GM21529 (cell line): ENCODE results near the gene CMTM8.

ENCODE experiments used
- ATAC-seq: cut with Tn5 transposase; IDR thresholded peaks from one replicate; pipeline ENCODE4 v1.9.1; 2021; ENCODE audit not compliant: unreplicated experiment

Gene CMTM8

DNA sequence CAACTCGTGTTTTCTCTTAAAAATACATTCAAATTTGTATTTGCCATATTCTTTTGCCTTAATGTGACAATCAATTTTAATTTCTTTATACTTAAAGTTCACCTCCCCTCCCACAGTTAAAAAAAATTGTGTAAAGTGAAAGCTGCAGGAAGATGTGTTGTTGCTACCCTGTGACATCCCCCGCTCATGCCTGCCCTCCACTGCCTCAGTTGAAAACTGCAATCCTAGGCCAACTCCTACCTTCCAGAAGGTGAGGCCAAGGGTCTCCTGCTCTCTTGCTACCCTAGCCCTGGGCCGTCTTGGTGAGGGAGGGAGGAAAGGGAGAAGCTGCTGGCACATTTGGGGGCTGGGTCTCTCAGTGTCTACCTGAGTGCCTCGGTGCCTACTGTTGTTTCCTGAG is 96.2 kb downstream of the CMTM8 start:
- no peak for ATAC-seq

DNA sequence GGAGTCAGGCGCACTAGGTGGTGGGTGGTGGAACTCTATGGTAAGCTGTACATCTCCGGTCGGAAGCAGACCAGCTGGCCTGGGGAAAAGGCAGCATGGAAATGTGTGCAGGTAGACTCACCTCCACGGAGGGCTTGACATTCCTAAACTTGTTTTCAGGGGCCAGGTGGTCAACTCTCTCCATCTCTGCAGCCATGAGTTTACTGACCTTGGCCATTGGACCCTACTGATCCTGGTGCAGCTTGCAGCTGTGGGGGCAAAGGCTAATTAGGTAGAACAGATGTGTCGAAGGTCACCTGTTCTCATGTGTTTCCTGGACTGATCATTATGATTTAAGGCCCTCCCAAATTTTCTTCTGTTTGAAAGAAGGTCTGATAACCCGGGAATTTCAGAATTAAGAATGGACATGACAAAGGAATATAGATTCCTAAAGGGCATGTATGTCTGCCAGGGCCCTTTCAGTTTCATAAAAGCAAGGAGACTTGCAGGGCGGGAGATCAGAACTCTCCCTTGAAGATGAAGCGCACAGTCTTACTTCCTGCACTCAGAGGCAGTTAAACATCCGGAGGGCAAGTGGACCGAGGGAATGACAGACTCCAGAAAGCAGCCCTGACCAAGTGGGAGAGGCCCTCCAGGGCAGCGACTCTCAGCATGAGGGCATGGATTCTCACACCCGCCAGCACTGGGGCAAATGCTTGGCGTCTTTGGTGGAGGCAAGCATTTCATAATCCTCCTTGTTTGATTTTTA is 97.1 kb downstream of the CMTM8 start:
- no peak for ATAC-seq

DNA sequence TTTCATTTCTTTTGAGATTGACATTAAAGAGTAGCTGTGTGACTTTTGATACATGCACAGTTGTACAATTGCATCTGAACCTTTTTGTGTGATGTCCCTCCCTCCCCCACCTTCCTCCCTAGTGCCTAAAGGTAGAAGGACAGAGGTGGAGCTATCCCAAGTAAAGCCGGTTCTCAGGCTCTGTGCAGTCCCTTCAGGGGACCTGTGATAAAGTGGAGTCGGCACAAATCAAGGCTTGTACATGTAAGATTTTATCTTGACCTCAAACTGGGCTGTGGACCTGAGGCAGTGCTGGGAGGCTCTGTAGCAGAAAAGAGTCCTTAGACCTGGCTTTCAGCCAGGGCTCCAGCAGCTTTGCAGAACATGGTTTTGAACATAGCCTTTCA is 97.6 kb downstream of the CMTM8 start:
- no peak for ATAC-seq

DNA sequence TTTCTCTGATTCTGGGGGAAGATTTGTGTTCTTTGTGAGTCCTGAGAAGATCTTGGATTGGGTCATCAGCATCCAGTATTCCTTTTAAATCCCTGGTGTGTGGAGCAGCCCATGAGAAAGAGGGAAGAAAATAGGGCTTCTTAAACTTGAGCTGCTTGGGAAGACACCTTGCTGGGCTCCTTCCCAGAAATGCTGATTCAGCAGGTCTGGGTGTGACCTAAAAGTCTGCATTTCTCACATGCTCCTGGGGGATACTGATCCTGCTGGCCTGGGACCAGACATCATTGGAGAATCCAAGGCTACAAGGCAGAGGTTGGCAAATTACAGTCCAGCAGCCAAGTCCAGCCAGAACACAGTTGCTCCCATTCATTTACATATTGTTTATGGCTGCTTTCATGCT is 99.0 kb downstream of the CMTM8 start:
- ATAC-seq = no peak

DNA sequence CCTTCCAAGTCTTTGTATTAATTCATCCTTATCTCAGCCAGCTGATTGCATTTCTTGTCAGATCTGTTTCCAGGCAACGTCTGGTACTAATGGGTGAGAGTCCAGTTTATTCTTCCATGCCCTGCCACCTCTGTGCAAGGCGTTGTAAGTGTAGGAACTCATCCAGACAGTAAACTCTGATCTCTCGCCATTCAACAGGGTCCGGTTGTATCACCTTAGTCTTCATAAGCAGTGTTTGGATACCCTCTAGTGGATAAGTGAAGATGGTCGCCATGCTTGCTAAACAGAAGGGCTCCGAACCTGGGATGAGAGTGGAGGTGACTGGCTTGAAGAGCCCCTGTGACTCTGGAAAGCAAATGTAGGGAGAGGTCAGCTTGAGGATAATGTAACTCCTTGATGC is 101.6 kb downstream of the CMTM8 start:
- no peak for ATAC-seq

DNA sequence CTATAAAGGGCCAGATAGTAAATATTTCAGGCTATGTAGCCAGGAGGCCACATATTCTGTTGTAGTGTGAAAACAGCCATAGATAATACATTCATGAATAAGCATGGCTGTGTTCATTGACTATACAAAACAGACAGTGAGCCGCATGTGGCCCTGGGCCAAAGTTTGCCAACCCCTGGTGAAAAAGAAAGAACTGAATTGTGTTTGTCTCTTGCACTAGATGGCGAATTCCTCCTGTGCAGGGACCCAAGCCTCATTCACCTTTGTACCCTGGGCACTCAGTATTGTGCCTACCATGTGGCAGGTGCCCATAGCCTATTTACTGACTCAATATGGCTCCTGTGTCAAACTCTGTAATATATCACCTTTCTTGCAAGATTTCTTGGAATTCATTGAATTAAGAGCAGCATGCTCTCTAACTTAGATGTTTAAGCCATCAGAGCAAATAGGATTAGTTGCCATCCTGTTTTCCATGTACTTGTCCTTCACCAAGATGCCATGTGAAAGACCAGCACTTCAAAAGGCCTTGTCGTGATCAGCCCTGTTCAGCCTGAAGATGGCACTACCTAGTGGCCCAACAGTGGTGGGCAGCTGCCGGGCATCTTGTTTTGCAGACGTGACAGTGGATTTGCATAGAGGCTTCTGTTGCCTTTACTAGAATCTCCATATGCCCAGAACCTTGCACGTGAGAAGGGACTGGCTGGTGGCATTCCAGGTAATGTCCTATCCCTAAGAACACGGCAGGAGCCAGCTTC is 102.3 kb downstream of the CMTM8 start:
- ATAC-seq = no peak

DNA sequence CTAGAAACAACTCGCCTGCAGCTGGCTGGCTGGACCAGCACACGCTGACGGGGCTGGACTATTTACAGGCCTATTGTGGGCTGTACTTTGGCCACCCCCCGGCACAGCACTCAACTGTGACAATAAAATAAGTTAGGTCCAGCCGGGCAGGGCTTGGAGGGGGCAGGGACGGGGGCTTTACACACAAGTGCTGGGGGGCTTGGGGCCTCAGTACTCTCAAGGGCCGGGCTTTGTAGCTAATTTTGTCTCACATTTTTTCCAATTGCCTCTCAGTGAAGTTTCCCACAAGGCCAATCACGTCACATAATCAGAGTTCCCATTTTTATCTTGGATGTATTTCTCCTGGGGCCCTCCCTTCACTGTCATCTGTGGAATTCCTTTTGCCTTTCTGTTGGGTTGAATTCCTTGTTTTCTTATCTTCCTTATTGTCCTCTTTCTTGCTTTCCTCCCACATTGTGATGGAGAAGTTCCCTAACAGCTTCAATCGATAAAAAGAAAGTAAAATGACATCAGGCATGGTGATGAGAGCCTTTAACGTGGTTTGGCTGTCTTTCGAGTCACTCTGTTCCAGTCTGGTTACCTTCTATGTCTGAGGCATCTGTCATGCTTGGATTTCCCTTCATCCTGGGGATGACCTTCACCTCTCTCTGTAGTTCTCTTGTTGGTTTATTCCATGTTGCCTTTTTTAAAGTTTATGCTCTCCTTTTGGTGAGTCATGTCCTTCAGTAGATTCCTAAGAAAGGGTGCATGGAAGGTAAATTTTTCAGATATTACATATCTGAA is 109.1 kb downstream of the CMTM8 start:
- no peak for ATAC-seq

DNA sequence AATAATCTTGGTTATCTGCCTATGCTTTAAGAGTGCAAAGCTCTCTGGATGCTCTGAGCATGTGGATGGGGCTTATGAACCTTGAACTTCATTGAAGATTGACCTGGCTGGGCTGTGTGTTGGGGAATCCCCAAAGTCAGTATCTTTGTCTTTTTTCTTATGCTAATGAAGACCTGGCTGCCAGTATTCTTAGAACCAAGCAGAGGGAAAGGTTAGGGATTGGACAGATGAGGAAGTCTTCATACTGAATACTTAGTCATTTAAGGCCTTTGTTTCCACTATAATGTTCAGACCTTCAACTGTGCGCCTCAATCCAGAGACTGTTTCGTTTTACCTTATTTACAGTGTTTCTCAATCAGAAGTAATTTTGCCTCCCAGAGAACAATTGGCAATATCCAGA is 110.7 kb downstream of the CMTM8 start:
- no peak for ATAC-seq

DNA sequence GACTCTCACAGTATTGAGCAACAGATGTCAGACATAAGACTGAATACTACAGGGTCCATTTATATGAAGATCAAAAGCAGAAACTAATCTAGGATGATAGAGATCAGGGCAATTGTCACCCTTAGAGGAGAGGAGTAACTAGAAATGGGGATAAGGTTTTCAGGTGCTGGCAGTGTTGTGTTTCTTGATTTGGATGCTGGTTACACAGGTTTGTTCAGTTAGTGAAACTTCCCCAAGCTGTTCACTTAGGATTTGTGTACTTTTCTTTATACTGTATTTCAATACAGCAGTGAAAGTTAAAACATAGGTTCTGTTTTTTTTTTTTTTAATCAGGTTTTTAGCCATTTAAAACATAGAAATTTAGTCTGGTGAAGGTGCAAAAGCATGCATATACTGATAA is 114.1 kb downstream of the CMTM8 start:
- no peak for ATAC-seq

DNA sequence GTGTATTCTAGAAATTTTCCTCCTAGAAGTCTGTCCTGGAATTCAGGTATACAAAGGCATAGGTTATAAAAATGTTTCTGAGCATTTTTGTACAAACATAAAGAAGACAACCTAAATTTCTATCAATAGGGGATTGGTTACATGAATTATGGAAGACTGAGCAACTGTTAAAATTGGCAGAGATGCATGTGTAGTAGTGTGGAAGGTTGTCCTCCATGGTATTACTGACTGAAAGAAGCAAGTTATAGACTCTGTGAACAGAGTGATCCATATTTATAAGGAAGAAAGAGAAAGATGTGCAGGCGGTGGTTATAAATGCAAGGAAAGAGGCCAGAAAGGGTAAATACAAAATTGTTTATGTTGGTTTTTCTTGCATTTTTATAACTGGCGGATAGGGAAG is 114.9 kb downstream of the CMTM8 start:
- ATAC-seq = no peak

DNA sequence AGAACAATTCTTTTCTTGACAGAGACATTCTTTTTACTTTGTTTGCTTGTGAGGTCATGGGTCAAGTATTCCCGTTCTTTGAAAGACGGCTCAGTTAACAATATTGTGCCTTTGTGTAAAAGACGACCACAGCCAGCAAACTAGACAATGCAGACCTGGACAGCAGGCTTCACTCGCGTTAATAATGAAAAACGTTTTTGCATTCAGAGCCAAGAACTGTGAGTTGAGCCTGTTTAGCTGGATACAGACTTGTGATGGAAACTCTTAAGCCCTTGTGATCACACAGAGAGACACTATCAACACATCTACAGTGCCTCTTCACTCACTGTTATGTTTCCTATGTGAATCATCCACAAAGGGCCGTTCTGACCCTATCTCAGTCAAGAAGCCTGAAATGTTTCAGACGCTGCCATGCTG is 115.9 kb downstream of the CMTM8 start:
- no peak for ATAC-seq

DNA sequence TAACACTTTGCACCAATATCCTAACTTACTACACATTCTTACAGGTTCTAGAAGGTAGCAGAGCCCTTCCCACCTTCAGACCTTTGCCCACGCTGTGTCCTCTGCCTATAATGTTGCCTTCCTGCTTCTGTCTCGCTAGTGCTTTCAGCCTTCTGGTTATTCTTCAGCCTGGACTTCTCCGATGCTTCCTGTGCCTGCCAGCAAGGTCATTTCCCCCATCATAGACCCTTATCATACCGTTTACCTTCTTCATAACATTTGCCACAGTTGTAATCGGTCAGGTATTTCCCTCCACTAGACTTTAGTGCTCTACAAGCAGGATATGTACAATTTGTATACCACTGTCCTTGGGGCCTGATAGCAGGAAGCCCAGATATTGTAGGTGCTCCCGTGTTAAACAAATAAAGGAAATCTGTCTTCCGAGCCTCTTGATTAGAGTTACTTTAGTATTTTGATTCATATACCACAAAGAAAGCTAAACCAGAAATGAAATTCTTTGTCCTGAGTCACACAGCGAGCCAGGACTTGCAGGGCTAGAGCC is 117.3 kb downstream of the CMTM8 start:
- ATAC-seq = no peak

DNA sequence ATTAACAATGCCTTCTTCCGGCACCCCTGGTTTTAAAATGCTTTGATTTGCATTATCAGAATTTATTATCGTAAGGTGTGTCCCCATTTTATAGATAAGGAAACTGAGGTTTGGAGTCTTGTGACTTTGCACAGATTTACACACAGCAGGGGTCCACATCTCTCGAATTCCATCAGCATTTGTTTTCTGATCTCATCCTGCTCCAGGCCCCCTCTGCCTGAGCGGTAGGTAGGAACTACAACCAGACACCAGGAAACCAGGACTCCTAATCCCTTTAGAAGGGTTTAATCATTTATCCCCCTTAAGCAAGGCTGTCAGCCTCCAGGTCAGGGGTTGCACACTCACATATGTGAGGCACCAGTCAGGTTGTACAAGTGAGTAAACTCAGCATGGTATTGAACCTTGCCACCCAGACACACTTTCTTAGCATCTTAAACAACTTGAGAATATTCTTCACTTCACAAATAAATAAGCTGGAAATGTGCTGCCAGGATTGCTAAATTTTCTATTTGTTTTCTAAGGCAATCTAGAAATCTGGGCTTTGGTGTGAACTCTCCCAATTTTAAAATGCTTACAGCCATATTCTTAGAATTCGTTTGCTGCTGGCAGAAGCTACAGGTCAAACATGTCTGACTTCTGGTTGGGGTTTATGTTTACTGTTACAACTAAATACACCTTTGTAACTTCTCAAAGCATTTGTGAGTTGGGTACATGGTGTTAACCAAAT is 121.4 kb downstream of the CMTM8 start:
- no peak for ATAC-seq

DNA sequence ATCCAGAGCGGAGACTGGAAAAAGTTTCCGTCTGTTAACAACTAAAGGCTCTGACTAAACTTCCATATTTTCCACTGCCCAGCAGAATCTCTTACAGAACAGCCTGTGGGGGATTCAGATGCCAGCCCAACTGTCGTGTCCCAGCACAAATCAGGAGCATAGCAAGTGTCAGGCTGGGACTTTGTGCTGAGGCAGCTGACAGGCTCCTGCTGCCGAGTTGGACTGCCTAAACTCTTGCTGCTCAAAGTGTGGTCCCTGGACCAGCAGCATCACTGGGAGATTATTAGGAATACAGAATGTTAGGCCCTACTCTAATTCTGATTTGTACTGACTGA is 122.0 kb downstream of the CMTM8 start:
- ATAC-seq = no peak

DNA sequence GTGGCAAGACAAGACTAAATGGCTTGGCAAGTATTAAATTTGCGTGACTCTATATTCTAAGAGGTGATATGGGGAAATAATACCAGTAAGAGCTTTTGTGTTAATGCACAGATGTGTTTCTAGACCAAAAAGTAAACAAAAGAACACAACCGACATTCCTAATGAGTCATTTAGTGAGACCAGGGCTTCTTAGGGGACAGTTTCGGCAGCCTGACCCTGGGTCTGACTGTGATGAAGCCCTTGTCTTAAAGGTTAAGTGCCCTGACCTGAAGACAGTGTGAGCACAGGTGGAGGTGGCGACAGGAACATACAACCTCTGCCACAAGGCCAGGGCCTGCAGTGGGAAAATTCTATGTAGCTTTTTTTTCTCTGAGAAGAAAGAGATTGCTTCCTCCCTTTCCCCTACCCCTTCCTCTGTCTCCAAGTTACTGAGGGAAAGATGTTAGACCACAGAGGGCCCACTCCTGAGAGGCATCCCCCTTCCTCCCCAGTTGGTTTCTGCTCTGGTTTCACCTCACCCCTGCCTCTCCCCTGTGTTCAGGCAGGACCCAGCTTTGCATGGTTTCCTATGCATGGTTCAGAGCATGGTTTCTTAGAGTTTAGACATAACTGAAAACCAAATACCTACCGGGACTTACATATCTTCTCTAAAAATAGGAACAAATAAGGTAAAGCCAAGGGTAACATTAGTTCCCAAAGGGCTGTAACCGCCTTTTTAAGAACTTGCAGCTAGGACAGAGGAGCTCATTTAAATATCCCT is 128.3 kb downstream of the CMTM8 start:
- peak; percentile 65 for ATAC-seq

DNA sequence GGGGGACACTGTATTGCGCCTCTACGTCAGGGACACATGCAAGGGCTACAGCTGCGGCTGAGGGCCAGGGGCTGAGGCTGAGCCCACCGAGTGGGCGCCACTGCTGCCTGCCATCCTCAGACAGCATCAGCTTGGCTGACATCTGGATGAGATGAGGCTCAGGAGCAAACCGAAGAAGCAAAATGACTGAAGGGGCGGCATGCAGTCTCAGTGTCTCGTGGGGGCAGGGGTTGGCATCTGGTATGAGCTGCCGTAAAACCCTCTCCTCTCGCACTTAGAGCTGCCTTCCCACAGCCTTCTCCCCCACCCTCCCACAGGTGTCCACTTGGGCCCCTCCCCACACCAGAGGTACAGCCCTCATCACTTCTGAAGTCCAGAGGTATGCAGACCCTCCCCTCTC is 129.0 kb downstream of the CMTM8 start:
- no peak for ATAC-seq

DNA sequence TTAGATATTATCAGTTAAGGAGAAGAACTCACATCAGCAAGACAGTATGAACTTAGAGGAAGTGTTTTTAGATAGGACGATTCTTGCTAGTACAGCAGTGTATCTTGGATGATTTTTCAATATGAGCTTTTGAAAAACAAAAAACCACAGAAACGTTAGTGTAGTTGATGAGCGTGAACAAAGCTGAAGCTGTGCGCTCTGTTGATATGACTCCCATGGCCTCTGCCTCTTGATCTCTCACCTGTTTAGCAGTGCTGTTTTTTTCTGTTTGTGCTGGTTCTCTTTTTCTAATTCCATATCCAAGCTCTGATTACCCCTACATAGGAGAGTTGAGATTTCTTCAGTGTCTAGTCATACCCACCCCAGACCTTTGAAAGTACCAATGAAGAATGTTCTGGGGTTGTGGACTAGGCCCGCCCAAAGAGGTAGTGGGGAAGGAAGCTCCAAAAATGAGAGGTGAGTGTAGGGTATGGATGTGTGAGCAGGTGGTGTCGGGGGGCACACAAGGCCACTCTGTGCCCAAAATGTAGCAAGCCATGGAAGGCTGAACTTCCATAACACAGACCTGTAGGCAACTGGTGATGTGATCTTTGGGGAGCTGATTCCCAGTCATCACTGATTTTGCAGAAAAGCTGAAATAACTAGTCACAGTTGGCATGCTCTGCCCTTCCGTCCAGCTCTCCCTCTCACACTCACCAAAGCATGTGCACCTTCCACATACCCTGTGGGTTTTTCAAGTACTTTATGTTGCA is 133.2 kb downstream of the CMTM8 start:
- no peak for ATAC-seq

DNA sequence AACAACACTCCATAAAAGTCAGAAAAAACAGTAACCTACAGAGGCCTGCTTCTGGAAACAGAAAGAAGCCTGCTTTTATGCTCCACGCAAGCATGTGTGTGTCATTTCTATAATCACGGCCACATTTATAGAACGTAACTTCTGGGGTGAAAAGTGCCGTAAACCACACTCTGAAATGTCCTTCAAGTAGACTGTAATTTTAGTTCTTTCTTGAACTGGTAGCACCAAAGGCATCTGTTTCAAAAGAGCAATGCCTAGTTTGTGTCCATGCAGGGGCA is 133.7 kb downstream of the CMTM8 start:
- no peak for ATAC-seq

DNA sequence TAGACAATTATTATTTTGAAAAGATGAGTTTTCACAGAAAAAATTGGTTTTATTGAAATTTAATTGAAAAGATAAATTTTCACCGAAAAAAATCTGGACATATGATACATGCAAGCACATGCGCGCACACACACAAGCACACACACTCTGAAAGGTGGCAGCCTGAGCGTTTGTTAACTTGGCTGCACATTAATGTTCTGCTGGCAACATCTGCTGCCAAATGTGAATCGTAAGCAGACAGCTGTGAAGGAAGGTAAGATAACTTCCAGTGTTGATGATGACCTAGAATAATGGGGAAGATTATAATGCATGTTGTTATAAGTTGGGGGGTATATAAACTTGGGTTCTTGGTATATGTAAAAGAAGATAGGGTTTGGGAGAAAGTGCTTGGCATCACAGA is 134.8 kb downstream of the CMTM8 start:
- ATAC-seq = no peak

DNA sequence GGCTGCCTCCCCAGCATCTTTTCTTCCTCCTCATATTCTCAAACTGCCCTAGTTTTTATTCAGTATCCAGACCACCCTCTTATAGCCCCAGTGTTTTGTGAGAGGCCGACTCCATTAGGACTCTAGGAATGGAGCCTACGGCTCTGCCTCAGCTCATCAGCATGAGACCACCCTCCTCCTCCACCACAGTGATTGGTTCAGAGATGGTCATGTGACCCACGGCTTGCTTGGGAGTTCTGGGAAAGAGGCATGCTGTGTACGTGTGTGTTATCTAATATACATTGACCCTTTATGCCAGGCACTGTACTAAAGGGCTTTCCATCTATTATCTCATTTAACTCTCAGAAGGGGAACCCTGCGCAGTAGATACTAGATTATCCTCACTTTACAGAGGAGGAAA is 135.4 kb downstream of the CMTM8 start:
- ATAC-seq = no peak
